ENCODE measurements around the gene TTBK1.

DNA sequence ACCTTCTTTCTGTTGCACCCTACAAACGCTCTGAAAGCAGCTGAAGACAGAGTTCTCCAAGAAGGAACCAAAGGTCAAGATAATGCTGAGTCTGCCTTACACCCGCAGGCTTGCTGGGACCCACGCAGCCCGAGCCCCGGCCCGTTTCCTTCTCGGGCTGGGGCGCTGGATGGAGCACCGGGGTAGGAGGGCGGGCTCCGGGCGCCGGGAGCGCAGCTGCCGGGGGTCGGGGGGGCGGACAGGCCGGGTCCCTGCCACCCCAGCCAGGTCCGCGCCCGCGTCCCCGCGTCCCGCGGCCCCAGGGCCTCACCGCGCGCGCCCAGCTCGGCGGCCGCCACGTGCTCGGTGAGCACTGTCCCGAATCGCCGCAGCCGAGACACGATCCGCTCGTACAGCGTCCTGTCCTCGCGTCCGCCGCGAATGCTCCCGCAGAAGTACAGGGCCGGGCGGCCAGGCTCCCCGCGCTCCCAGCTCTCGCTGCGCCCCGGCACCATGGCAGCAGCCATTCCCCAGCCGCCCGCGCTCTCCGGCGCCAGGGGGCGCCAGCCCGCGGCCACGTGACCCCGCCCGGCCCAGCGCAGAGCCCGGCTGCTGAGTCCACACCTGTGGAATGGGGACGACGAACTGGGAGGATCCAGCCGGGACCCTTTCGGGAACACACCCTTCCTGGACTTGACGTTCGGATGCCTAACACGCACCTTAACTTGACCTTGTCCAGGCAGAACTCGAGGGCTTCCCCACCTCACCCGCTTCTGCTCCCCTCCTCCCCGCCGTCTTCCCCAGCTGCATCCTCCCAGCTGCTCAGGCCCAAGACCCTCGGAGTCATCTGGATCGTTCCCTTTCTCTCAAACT, 14.1 kb upstream of the TTBK1 start, which contains the start of gene DNPH1:
- TF ChIP-seq, protein P1, sequence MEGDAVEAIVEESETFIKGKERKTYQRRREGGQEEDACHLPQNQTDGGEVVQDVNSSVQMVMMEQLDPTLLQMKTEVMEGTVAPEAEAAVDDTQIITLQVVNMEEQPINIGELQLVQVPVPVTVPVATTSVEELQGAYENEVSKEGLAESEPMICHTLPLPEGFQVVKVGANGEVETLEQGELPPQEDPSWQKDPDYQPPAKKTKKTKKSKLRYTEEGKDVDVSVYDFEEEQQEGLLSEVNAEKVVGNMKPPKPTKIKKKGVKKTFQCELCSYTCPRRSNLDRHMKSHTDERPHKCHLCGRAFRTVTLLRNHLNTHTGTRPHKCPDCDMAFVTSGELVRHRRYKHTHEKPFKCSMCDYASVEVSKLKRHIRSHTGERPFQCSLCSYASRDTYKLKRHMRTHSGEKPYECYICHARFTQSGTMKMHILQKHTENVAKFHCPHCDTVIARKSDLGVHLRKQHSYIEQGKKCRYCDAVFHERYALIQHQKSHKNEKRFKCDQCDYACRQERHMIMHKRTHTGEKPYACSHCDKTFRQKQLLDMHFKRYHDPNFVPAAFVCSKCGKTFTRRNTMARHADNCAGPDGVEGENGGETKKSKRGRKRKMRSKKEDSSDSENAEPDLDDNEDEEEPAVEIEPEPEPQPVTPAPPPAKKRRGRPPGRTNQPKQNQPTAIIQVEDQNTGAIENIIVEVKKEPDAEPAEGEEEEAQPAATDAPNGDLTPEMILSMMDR (IDR thresholded peaks at IDR 0.05): peak in 5 of 7 experiments; percentile 33 to 97 (median 88)
- TF ChIP-seq POLR2A (IDR thresholded peaks at IDR 0.05) (no peak), EP300 (IDR thresholded peaks at IDR 0.05) (no peak), POLR2AphosphoS5 (IDR thresholded peaks at IDR 0.05) (peak in 2 of 3 donors; percentile 44 to 61)
